PC-9 (cell line): Measurements from ENCODE around the gene EIF5AL1. TPM values are rescaled to one million over a fixed set of nuclear protein-coding genes. Genes with fewer than 3 reads are reported as not detected.
"Not testable (repeated sequence)": the region's sequence is repeated elsewhere in the genome, so short reads cannot be mapped to it uniquely, and the experiment has no call there.

Source experiments
- BruUV-seq: library from RNA; stranded (reverse); fragments of 400-500 nt; replicated peaks from 2 replicates; lab custom pipeline; 2021; lab: Mats Ljungman, UMichigan
- CTCF ChIA-PET: fragments of 300-600 bp; sonication (Branson Sonifier 250); formaldehyde crosslinking; loops from one replicate; lab custom pipeline; 2022; ENCODE audit warnings: antibody characterized with exemption; lab: Charles Lee
- POLR2A ChIA-PET: fragments of 300-600 bp; sonication (Branson Sonifier 250); formaldehyde crosslinking; loops from one replicate; lab custom pipeline; 2022; ENCODE audit warnings: antibody characterized with exemption; ENCODE audit not compliant: unreplicated experiment; lab: Charles Lee
- DNase-seq, 2 experiments: peaks; one replicate each; pipeline versions ENCODE4 v3.0.0 to v3.0.0-alpha.2; 2015 to 2022; ENCODE audit warnings: mixed read lengths in 1 of 2
- H2AFZ ChIP-seq: fragments of 200-600 bp; sonication (generic); 2 replicates; pipeline ENCODE4 v1.8.1; 2017; ENCODE audit warnings: antibody characterized with exemption
- H3F3A ChIP-seq: fragments of 200-600 bp; sonication (generic); 2 replicates; pipeline ENCODE4 v1.8.1; 2017; ENCODE audit warnings: antibody characterized with exemption, mild to moderate bottlenecking, low read depth; ENCODE audit not compliant: insufficient read depth
- H3K27ac ChIP-seq: fragments of 200-600 bp; sonication (generic); 2 replicates; pipeline ENCODE4 v1.6.1; 2016; ENCODE audit warnings: mixed run types
- H3K27me3 ChIP-seq: fragments of 200-600 bp; sonication (generic); 2 replicates; pipeline ENCODE4 v1.6.1; 2016; ENCODE audit warnings: low read depth, mixed run types; ENCODE audit not compliant: insufficient read depth
- H3K36me3 ChIP-seq: fragments of 200-600 bp; sonication (generic); 2 replicates; pipeline ENCODE4 v1.6.1; 2016; ENCODE audit warnings: low read depth, mixed run types
- H3K4me1 ChIP-seq: fragments of 200-600 bp; sonication (generic); replicated peaks from 2 replicates; pipeline ENCODE4 v1.6.1; 2016; ENCODE audit warnings: mixed run types; ENCODE audit not compliant: insufficient read depth
- H3K4me2 ChIP-seq: fragments of 200-600 bp; sonication (generic); 2 replicates; pipeline ENCODE4 v1.6.1; 2017; ENCODE audit warnings: mixed run types
- H3K4me3 ChIP-seq: fragments of 200-600 bp; sonication (generic); 2 replicates; pipeline ENCODE4 v1.6.1; 2016; ENCODE audit warnings: mixed run types
- H3K79me2 ChIP-seq: fragments of 200-600 bp; sonication (generic); 2 replicates; pipeline ENCODE4 v1.6.1; 2017; ENCODE audit warnings: low read depth, mixed run types
- H3K9me2 ChIP-seq: fragments of 200-600 bp; sonication (generic); 2 replicates; pipeline ENCODE4 v1.8.1; 2017; ENCODE audit warnings: mild to moderate bottlenecking; ENCODE audit not compliant: insufficient read depth
- H3K9me3 ChIP-seq: fragments of 200-600 bp; sonication (generic); 2 replicates; pipeline ENCODE4 v1.8.1; 2016; ENCODE audit warnings: low read depth; ENCODE audit not compliant: insufficient read depth
- H4K20me1 ChIP-seq: fragments of 200-600 bp; sonication (generic); 2 replicates; pipeline ENCODE4 v1.8.1; 2017; ENCODE audit not compliant: insufficient read depth
- CTCF ChIP-seq: fragments of 200-600 bp; sonication (generic); conservative IDR thresholded peaks from 2 replicates; pipeline ENCODE4 v1.6.1; 2017; ENCODE audit warnings: mixed run types, antibody characterized with exemption, mild to moderate bottlenecking, moderate library complexity
- EZH2 ChIP-seq: fragments of 200-600 bp; sonication (generic); IDR thresholded peaks from 2 replicates; pipeline ENCODE4 v1.8.0; 2017; ENCODE audit warnings: antibody characterized with exemption, low read depth
- intact Hi-C: fragments of 100-400 bp; cut with micrococcal nuclease; formaldehyde crosslinking; loops from one replicate; pipeline ENCODE4 v1.10.0; 2022; ENCODE audit not compliant: unreplicated experiment
- total RNA-seq: library from RNA; stranded (reverse); gene quantifications from 2 replicates; pipeline ENCODE4 v1.2.3, GENCODE V29; 2021

The EIF5AL1 gene
- total RNA-seq, 1 experiment from 2014 or later = 0.48 TPM

- intact Hi-C loops, H3K79me2 ChIP-seq, H3K4me3 ChIP-seq, H3K36me3 ChIP-seq, H3K9me3 ChIP-seq, H3F3A ChIP-seq, CTCF ChIA-PET, BruUV-seq, H3K4me2 ChIP-seq, H3K4me1 ChIP-seq, H4K20me1 ChIP-seq, H3K9me2 ChIP-seq, POLR2A ChIA-PET, H3K27ac ChIP-seq, H2AFZ ChIP-seq: not testable (repeated sequence)
- peak in 1 of 2 experiments; percentile 30 for DNase-seq
- H3K27me3 ChIP-seq = peaks cover 43% of the 10 kb centered on the region
Measured at GRCh38 chr10:79505328-79505727, 7.0 kb upstream of the EIF5AL1 start.

- no peak overlapping the region for H3K27ac ChIP-seq
- H3K27me3 ChIP-seq = peaks cover 43% of the 10 kb centered on the region
- H3K4me3 ChIP-seq = no peak overlapping the region
- intact Hi-C loops = no loop called here
- peak in 1 of 2 experiments; percentile 10 for DNase-seq
- H2AFZ ChIP-seq = no peak overlapping the region
- ChIA-PET CTCF (no interaction called here), POLR2A (no interaction called here)
- no peaks in the 10 kb centered on the region for H3K4me1 ChIP-seq
- no TSS peak for BruUV-seq
- no peaks in the 10 kb centered on the region for H3K9me2 ChIP-seq
- TF ChIP-seq CTCF (no peak), EZH2 (no peak)
- no peaks in the 10 kb centered on the region for H4K20me1 ChIP-seq
- H3F3A ChIP-seq = no peaks in the 10 kb centered on the region
- H3K36me3 ChIP-seq = no peaks in the 10 kb centered on the region
- no peak overlapping the region for H3K4me2 ChIP-seq
- H3K9me3 ChIP-seq = no peaks in the 10 kb centered on the region
- no peaks in the 10 kb centered on the region for H3K79me2 ChIP-seq
Measured at GRCh38 chr10:79505829-79506228, 6.5 kb upstream of the EIF5AL1 start.

- Histone ChIP-seq H3K27me3 (peaks cover 53% of the 10 kb centered on the region), H3K4me2 (no peak overlapping the region), H3K9me3 (no peaks in the 10 kb centered on the region), H3K4me3 (no peak overlapping the region), H3K27ac (no peak overlapping the region), H4K20me1 (no peaks in the 10 kb centered on the region), H2AFZ (no peak overlapping the region), H3K9me2 (no peaks in the 10 kb centered on the region), H3K4me1 (no peaks in the 10 kb centered on the region), H3K36me3 (no peaks in the 10 kb centered on the region), H3F3A (no peaks in the 10 kb centered on the region), H3K79me2 (no peaks in the 10 kb centered on the region)
- ChIA-PET POLR2A (no interaction called here), CTCF (no interaction called here)
- BruUV-seq = no TSS peak
- TF ChIP-seq CTCF (no peak), EZH2 (no peak)
- intact Hi-C loops = no loop called here
- peak in 1 of 2 experiments; percentile 24 for DNase-seq
Measured at GRCh38 chr10:79507440-79508167, 4.7 kb upstream of the EIF5AL1 start.

- POLR2A ChIA-PET, H3K4me3 ChIP-seq, H3K79me2 ChIP-seq, H3K4me1 ChIP-seq, H3K9me2 ChIP-seq, H3K27ac ChIP-seq, H4K20me1 ChIP-seq, H3F3A ChIP-seq, intact Hi-C loops, H2AFZ ChIP-seq, H3K36me3 ChIP-seq, CTCF ChIA-PET, BruUV-seq, DNase-seq, H3K4me2 ChIP-seq, H3K9me3 ChIP-seq: not testable (repeated sequence)
- peaks cover 47% of the 10 kb centered on the region for H3K27me3 ChIP-seq
Measured at GRCh38 chr10:79508245-79508644, 4.1 kb upstream of the EIF5AL1 start.

GRCh38 chr10:79509306-79509933, 2.9 kb upstream of the EIF5AL1 start:
- DNase-seq, H2AFZ ChIP-seq, CTCF ChIA-PET, H3K27ac ChIP-seq, H3K4me2 ChIP-seq, intact Hi-C loops, H3K4me3 ChIP-seq, H3K9me2 ChIP-seq, BruUV-seq, POLR2A ChIA-PET, H3K9me3 ChIP-seq, H3K4me1 ChIP-seq, H3K79me2 ChIP-seq, H3K36me3 ChIP-seq, H3F3A ChIP-seq, H4K20me1 ChIP-seq: not testable (repeated sequence)
- H3K27me3 ChIP-seq = peaks cover 39% of the 10 kb centered on the region
